Activated CD4-positive, alpha-beta T cell treated with anti-CD3 and anti-CD28 coated beads for 4 hours (primary cell): ENCODE results near the gene FBF1.

Experiments
- DNase-seq, 2 donors: peaks; one replicate each; pipeline ENCODE4 v3.0.0-alpha.2; 2020

FBF1 gene

DNA sequence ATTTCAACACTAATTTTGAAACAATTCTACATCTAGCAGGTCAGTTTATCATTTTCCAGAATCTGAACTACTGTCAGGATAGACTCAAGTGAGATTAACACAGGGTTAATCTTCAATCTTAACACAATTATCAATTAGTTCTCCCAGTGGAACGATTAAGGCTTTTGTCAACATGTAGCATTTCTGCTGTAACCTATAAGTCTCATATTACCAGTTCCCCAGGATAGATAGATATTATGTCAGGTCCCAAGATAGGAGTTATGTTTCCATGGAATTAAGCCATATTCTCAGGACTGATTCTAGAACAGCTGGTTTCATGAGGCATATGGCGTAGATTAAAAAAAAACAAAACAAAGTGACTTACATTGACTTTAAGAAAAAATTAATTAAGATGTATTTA, 4.4 kb upstream of the FBF1 start:
- no peak for DNase-seq

DNA sequence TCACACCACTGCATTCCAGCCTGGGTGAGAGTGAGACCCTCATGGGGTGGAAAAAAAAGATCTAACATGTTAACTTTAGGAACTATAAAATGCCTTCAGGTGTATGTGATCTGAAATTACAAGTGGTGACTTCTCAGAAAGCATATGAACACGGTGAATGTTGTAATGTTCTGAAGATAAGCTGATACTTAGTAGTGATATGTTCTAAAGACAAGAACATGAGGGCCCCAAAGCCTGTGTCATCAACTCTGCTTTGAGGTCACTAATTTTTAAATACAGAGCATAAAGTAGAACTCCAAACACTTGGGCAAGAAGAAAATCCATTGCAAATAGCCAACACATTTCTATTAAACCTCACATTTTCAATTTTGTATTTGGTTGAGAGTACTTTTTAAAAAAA, 2.6 kb upstream of the FBF1 start:
- DNase-seq, result no peak

DNA sequence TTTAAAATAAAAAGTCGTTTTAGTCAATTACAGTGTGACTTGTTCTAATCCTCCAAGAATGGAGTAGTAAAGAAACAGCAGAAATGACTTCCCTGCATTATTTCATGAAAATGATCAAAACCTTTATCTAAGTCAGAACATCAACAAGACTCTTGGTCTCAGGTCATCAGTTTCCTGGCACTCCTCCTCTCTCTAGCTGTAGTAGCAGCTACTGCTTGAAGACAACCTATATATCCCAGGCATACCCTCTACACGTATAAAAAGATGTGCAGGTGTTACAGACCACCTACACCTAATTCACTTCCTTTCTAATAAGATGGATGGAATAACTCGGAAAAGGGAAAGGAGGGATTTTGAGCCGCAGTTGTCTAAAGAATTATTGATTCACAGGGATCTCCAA, 1.6 kb upstream of the FBF1 start:
- DNase-seq, result no peak

DNA sequence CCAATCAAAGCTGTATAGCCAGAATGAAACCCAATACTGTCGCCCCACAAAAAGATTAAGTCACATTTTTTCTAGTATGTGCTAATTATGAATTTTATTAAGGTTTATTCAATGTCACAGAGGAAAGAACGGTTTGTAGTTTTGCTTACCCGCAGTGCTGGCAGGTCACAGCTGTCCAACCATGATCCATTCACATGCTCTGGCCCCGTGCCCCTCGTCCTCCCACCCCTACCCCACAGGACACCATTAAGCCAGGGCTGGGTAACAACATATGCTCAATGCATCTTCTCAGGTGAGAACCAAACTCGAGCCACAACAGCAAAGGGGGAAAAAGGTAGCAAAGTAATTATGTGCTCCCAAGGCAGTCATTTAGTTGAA, 589 bp upstream of the FBF1 start:
- no peak for DNase-seq

DNA sequence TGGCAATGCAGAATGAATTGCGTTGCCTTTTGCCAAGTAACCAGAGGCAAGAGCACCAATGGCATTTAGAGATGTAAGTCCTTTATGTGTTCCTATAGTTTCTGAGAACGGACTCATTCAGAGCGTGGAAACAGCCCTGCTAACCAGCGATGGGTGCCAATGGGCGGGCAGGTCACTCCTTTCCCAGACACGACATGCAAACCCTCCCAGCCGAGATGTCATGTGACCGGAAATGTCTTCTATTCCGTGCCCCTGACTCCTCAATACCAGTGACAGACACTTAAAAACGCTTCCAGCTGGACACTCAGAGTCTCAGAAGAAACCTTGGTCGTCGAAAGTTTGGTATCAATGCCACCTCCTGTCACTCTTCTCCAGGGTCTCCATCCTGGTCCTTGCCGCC, 3.2 kb downstream of the FBF1 start:
- no peak for DNase-seq

DNA sequence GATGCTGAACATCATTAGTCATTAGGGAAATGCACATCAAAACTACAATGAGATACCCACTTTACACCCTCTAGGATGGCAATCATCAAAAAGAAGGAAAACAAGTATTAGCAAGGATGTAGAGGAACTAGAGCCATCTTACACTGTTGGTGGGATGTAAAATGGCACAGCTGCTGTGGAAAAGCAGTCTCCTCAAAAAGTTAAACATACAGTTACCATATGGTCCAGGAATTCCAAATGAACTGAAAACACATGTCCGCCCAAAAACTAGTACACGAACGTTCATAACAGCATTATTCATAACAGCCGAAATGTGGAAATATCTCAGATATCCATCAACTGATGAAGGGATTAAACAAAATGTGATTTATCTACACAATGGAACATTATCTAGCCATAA, 7.0 kb downstream of the FBF1 start:
- DNase-seq, result no peak

DNA sequence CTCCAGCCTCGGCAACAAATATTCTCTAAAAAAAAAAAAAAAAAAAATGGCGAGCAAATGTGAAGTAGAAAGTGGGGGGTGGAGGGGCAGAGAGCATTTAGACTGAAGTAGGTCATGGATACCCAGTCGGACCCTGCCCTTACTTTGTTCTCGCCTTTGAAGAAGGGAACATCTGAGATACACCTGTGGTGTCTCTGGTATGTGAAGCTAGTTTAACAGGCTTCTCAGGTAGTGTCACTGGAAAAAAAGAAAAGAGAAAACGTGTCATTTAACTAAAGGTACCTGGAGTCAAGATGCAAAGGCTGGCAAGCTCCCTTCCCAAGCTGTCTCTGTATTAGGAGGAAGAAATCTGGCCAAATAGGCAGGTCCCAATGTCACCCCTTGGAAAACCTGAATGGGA, 8.0 kb downstream of the FBF1 start:
- no peak for DNase-seq

DNA sequence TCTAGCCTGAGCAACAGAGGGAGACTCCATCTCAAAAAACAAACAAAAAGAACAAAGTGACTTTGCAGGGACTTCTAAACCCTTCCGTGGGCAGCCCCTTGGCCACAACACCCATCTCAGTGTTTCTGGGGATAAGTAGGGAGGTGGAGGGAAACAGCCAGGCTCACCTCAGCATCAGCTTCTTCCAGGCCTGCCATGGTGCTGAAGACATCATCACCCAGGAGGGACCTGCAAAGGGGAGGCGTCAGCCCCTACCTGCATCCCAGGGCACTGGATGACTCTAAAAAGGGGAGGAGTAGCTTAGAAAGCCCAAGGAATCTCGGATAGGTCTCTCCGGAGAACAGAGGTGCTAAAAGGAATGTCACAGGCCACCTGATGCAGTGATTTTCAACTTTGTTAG, 9.8 kb downstream of the FBF1 start:
- no peak for DNase-seq

DNA sequence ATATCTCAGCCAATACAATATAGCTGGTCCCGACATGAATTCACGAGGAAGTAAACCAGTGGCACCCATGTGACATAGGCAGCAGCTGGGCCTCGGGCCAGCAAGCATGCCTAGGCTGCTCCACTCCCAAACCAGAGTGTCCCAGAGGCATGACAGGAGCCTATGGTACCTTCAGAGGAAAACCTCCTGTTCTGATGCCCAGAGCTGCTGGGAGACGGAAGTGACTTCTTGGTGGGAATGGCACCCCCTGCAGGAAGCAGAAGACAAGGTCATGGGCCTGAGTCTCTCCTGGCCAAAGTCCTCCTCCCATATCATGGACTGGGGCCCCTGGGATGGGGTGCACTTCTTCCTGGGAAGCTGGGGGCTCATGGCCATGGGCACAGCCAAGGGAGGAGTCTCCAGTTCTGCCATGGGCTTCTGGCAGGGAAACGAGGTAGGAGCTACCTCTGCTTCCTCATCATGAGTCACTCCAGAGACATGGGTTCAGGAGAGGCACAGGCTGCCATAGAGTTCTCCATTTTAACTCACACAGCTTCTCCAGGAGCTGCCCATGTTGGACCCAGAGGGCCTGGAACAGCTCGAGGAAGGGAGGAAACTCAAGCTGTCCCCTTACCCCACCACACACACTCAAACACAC, 13.4 kb downstream of the FBF1 start:
- no peak for DNase-seq

DNA sequence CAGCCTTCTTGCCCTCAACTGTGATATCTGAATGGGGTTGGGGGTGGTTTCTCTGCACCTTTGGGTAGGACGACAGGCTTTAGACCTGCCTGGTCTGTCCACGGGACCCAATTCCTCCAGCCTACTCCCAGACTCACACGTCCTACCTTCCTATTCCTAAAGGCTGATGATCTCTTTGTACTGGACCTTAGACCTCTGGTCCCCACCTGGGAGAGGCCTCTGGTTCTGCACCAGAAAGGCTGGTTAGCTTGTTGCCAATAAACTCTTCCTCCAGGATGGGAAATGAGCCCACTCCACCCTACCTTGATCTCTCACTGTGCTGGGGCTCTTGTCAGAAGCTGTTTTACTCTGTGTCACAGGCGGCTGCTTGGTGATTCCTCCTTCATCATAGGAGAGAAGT, 14.4 kb downstream of the FBF1 start:
- DNase-seq, result no peak

DNA sequence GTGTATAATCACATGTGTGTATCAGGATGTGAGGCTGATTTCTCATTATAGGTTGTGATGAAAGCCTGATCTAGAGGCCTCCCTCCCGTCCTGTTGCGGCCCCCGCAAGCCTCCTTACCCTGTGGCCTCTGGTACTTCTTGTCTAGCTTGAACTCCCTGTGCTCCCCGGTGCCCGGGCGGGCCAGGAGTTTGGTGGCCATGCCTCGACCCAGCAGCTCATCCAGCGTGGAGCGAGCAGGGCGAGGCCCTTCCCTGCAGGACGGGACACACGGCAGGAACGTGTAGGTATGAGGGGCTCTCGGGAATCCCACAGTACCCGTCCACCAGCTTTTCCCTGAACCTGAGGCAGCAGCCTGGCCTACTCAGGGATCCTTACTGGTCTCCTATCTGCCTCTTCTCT, 14.9 kb downstream of the FBF1 start:
- DNase-seq, result no peak

DNA sequence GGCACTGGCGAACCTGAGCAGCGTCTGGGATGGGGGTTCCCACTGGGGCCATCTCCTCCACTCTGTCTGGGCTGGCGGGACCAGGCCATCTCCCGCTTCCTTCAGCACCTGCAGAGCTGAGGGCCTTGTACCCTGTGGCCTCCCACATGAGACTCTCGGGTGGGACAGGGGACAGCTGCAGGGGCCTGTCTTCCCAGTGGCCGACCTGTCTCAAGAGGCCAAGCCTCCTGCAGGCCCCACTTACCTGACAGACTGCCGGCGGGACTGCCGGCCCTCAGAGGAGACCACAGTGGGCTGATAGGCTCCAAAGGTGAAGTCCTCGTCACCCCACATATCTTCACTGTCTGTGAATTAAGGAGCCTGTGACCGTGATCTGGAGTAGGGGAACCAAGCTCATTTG, 15.7 kb downstream of the FBF1 start:
- no peak for DNase-seq

DNA sequence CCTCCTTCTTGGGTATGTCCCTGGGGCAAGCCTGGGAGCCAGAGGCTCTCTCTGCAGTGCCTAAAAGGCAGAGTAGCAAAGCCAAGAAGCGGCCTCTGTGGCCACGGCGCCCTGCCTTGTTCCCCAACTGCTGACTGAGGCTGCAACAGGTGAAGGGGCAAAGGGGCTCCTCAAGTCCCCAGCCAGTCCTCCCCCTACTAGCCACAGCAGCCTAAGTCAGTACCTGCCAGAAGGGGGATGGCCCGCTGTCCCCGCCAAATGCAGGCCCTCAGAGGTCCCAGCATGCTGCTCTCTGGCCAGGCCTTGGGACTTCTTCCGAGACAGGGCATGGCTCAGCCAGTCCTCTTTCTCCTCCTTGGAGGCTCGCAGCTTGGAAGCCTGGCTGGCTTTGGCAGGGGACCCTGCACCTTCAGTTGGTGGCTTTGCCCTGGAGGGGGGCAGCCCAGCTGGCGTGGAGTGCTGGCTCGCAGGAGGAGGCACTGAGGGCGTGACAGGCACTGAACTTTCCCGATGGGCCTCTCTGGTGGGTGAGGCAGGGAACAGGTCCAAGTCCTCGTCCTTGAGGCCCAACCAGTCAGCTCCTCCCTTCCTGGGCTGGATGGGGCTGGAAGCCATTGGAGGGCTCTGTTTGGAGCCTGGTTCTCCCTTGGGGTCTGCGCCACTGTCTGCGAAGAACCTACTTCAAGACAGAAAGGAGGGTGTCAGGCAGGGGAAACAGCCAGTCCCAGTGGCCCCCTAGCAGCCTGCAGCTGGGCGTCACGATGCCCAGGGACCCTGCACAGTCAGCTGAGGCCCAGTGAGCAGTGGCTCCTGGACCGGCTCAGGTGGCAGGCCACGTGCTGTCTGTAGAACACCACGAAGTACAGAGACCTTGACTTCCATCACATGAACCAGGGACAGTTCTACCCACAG, 17.6 kb downstream of the FBF1 start:
- DNase-seq, result no peak

DNA sequence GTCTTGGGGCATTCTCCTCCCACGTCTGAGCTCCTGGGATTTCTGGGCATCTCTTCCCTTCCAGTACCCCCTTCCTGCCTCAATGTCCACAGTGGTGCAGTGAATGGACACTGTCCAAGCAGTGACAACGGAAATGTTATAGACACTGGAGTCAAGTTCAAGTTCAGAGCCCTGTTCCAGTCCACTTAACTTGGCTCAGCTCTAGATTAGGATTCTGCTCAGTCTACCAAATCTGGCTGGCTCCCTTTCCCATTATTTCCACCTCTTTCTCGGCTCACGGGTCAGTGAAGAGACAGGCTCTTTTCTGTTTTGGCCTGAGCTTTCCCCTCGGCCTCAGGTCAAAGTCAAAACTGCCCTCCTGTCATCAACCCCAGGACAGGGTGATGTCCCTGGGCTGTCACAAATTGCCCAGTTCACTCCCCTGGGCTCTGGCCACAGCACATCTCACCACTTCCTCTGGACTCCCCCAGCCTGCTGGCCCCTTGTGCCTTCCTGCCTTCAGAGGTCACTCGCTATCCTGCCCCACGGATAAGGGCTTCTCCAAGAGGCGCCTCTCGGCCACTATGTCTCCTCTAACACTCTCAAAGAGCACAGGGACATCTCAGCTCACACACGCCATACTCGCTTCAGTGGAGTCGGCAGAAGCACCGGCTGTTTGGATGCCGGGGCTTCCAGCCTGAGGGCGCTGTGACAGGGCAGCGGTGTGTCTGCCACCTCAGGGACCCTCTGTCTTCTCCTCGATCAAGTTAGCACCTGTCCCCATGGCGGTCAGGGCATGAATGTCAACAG, 18.5 kb downstream of the FBF1 start:
- no peak for DNase-seq

DNA sequence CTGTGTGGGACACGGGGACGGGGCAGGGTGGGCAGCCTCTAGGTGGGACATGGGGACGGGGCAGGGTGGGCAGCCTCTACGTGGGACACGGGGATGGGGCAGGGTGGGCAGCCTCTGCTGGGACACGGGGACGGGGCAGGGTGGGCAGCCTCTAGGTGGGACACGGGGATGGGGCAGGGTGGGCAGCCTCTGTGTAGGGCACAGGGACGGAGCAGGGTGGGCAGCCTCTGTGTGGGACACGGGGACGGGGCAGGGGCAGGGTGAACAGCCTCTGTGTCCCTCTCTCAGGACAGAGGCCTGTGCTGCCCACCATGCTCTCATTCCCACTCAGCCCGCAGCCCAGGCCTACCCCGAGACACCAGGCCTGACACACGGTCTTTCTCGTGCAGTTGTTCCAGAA, 19.2 kb downstream of the FBF1 start:
- DNase-seq, result no peak

DNA sequence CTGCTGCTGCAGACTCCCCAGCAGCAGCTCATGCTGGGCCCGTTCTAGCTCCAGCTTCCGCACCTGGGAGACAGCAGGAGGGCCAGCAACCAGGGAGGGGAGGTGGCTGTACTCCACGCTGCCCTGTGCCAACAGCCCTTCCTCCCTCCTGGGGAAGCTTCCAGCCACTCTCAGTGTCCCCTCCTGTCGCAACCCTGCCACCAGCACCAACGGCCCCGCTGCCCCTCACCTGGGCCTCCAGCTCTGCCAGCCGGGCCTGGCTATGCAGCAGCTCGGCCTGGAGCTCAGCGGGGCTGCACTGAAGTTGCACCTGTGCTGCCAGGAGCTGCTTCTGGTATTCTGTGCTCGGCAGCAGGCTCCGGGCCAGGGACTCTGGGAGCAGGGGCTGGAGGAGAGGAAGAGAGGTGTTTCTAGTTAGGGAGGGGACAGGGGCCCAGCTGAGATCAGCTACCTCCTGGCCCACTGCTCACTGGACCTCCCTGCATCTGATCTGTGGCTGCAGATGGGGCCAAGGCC, 20.7 kb downstream of the FBF1 start:
- no peak for DNase-seq

DNA sequence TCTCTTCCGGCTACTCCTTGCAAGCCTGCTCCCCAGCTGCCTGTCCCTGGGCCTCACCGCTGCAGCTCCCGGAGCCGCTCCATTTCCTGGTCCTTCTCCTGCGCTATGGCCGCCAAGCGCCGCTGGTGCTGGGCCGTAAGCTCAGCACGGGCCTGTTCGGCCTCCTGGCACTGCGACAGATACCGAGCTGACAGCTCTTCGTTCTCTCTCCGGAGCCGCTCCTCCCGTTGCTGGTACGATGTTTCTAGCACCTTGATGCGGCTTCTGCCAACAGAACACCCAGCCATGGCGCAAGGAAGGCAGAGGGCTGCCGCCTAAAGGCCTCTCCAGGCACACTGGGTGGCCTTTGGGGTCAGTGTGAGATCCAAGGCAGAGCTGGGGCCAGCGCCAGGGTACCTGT, 21.2 kb downstream of the FBF1 start:
- no peak for DNase-seq

DNA sequence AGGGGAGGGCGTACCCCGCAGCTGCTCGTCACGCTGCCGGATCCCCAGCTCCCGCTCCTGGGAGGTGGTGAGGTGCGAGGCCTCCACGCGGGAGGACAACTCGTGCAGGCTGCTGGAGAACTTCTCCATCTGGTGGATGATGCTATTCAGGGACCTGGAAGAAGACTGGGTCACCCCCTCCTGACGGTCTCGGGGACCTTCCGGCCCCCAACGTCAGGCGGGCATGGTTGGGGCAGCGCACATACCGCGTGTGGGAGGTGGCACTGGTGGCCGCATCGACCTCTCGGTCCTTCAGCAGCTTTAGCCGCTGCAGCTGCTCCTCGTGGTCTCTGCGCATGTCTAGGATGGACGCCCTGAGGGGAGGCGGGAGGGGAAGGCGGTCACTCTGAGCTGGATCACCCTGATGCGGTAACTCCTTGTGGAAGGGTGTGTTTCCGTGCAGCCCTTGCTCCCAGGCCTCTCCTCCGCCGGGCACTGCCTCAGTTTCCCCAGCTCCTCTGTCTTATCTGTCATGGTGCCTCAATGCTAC, 22.9 kb downstream of the FBF1 start:
- no peak for DNase-seq

DNA sequence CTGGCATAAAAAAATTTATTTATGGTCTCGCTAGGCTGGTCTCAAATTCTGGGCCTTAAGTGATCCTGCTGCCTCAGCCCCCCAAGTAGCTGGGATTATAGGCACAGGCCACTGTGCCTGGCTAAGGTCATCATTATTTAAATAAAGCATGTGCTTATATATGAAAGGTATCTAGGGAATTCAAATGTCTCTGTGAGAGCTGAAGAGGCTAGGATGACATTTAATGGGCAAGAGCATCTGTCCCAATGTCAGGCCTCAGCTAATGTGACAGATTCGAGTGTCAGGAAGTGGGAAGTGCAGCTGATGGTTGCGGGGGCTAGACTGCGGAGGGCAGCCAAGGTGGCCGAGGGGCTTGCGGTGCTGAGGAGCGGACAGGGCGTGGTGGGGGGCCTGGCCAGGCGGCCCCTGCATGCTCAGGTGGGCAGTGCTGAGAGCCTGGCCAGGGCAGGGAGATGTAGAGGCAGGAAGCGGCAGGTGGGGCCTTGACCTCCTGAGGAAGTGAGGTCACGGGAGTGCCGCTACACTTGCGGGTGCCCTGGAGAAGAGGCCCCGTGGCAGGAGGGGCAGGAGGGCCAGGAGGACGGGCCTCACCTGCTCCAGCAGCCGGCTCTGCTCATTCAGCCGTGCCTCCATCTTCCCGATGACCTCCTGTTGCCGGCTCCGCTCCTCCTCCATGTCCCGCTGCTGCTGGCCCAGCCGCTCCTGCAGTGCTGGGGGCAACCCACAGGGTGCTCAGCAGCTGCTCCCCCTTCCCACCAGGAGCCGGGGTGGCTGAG, 23.5 kb downstream of the FBF1 start:
- no peak for DNase-seq

DNA sequence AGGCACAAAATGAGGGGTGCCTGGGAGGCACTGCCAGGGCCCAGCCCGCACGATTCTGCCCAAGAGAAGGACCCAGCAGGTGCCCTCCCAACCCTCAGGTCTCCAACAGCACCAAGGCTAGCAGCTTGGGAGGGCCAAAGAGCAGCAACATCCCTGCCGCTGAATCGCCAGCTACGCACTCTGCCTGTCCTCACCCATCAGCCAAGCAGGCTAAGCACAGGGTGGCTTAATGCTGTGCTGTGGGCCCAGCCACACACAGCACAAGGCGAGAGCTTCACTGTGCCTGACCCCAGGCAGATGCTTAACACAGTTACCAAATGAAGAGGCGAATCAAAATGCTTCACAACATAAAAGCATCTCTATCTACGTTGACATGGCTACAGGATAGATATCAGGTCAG, 25.6 kb downstream of the FBF1 start:
- DNase-seq, result no peak

DNA sequence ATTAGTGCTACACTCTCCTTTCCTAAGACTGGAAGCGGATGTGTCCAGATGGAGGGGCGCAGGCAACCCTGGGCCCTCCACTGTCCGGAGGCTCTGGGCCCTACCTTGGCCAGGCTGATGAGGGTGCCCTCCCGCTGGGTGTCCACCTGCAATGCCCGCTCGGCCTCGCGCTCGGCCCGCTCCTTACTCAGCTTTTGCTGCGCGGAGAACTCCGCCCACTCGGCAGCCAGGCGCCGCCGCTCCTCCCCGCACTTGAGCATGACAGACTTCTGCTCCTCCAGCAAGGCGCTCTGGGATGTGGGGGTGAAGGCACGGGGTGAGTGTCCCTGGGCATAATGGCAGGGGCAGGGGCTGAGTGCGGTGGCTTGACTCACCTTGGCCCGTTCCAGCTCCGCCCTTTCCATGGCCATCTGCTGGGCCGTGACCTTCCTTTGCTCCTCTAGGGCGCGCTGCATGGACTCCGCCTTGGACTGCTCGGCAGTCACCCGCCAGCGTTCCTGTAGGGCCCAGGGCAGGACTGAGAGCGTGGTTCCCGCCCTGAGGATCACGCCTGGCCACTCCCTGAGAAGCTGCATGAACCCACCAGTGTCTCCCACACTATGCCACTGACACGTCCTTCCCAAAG, 26.1 kb downstream of the FBF1 start:
- DNase-seq, result no peak

DNA sequence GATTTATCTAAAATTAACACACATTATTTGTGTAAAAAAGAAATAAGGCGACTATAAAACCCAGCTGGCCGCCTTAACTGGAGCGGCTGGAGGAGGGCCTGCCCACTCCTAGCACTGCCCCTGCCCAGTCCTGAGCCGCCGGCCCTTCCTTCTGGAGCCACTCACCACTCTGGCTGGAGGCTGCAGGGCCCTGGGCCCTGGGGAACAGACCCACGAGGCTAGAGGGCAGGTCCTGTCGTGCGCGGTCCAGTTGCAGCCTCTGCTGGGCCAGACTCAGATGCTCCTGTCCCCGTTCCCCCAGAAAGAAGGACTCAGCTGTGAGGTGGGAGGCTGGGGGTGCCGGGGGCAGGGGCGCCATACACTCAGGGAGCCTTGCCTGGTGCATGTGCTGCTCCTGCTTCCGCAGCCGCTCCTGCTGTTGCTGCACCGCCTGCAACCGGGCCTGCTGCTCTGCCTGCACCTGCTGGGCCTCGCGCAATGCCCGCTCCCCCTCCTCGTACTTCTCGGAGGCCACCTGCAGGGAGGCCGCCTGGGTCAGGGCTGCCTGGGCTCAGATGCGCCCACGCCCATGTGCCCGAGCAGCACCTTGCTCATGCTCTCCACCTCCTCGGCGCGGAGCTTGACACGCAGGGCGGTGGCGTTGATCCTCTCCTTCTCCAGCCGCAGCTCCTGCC, 27.2 kb downstream of the FBF1 start:
- DNase-seq, result no peak
